G401.6 (cell line): ENCODE measurements around the gene RAB43.
"Not testable (repeated sequence)": the region's sequence is repeated elsewhere in the genome, so short reads cannot be mapped to it uniquely, and the experiment has no call there.

ENCODE experiments used
- FAIRE-seq: peaks from 2 replicates; lab custom pipeline; 2012; peaks lifted over from hg19 to GRCh38; lab: Jason Lieb, UNC

RAB43 gene

DNA sequence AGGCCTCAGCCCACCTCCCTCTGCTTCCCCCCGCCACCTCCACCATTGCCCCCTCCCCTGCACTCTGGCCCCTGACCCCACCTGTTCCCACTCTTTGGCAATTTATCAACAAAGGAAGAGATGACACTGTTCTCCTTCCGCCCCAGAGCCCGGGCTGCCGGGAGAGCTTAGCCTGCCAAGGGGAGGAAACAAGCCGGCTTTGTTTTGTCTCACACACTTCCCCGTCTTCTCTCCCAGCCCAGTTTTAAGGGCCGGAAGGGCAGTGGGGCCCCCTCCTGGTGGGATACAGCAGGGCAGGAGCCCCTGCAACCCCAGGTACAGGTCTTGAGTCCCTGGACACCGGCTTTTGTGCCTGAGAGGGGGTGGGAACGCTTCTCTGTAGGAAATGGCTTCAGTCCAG, 33.7 kb downstream of the RAB43 start:
- FAIRE-seq, result peak; percentile 75

DNA sequence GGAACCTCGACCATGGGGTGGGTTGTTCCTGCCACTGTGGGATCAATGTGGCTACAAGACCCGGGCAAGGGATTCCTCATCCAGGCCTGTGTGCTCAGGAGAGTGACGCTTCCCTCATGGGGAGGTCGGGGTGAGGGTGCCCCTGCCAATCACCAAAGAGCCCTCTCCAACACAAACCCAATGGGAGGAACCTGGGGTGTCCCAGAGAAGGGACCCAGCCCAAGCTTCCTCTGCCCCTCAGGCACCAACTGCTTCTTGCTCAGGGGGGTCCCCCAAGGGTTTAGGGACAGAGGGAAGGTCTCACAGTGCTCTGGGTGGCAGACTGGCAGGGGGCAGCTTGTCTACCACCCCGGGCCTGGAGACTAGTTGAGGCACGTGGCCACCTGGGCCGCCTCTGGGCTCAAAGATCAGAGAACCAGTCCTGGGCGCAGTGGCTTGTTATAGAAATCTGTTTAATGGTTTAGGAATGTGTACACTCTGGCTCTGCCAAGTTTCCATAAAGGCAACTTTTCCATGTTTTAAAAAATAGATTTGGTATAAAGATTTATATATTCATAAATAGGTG, 34.4 kb downstream of the RAB43 start:
- no peak for FAIRE-seq

DNA sequence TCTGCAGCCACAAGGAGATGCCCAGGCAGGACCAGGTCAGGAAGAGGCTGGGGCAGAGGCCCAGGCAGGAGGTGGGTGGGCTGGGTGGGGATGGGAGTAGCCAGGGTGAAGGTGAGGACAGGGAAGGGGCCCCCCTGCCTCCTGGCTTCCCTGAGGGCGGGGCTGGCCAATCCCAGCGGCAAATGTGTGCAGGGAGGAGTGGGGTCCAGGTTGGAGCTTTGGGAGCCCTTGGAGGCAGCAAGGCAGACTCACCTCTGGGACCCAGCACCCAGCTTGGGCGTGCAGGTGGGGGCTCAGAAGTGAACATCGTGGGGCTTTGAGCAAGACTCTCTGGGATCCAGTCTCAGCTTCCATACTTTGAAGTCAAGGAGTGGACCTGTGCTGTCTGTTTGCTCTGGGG, 35.8 kb downstream of the RAB43 start:
- FAIRE-seq, result no peak

DNA sequence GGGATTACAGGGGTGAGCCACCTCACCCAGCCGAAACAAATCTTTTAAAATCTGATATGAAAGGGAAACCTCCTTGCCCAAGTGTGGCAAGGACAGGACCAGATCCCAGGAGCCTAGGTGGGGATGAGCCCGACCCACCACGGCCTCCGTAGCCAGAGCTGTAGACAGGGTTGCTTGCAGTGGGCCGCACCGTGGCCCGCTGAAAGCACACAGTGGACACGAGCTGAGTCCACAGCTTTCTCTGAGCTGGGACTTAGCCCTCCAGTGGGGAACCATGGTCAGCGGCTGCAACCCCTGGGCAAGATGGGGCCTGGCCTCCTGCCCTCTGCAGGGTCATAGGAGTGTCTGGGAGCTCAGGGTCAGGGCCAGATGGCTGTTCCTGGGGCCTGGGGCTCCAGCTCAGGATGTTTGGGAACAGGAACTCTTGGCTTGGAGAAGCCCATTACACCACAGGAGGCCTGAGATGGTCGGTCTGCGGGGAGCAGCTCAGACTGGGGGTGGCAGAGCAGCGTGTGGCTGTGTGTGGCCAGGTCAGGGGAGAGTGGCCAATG, 36.4 kb downstream of the RAB43 start:
- FAIRE-seq, result no peak

DNA sequence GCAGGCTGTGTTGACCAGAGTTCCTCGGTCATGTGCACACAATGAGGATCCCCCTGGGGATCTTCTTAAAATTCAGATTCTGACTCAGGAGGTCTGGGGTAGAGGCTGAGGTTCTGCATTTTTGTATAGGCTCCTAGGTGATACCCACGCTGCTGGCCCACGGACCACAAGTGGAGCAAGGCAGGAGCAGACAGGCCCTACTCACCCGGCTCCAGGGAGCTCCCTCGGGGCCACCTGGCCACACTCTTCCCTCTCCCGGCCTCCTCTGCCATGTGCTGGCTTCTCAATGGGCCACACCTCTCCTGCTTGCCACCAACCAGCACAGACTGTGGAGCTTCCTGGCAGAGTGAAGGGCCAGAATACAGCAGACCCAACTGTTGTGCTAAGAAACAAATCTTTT, 37.1 kb downstream of the RAB43 start:
- no peak for FAIRE-seq

DNA sequence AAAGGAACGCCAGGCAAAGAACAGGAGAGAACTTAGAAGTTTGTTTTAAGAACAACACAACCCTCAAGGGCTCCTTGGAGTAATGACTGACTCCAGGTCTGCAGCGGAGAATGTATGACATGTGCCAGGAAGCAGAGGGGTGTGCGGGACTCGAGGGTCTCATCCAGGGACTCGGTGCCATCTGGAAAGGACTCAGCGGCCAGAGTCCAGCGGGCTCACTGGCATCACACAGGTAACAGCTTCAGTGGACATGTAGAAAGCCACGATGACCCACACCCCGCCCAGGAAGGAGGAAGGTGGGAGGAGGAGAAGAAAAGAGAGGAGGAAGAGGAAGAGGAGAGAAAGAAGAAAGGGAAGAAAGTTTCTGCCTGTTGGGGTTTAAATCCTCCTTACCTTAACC, 39.6 kb downstream of the RAB43 start:
- no peak for FAIRE-seq

DNA sequence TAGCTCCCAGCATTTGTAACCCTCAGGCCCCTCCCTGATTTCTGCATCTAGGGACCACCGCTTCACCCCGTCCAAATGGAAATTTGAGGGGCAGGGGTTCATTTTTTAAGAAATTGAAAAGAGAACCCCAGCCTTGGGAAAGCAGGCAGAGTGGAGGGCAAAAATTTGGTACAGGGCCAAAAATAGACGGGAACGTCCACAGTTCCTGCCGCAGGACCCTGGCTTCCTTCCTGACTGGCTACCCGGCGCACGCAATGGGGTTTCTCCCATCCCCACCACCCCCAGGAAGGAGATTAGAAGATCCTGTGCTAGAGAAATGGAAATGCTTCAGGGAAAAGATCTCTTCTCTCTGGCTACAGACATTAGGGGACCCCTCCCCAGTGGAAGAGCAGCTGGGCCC, 40.1 kb downstream of the RAB43 start:
- FAIRE-seq, result no peak

DNA sequence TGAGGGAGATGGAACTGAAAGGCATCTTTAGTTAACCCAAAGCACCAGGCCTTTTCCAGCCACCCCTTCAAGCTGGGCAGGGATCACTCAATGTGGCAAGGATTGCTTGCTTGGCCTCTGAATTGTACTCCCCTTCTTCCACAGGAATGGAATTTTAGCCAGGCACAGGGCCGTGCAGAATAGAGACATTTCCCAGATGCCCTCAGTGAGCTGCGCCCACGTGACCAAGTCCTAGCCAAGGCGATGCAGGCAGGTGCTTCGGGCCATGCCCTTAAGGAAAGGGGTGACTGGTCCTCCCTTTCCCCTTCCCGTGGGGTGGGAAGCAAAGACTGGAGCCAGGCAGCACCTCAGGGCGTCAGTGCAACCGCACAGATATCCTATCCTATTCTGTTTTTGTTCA, 43.1 kb downstream of the RAB43 start:
- no peak for FAIRE-seq

DNA sequence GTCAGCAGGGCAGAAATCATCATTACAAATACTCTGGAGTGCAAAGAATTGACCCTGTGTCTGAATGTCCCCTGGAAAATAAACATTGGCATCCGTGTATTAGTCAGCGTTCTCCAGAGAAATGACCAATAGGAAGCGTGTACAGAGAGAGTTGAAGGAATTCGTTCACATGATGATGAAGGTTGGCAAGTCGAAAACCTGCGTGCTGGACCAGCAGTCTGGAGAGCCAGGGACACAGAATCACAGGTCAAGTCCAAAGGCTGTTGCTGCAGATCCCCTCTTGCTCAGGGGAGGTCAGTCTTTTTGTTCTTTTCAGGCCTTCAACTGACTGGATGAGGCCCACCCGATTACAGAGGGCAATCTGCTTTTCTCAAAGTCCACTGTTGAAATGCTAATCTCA, 44.4 kb downstream of the RAB43 start:
- FAIRE-seq, result no peak

DNA sequence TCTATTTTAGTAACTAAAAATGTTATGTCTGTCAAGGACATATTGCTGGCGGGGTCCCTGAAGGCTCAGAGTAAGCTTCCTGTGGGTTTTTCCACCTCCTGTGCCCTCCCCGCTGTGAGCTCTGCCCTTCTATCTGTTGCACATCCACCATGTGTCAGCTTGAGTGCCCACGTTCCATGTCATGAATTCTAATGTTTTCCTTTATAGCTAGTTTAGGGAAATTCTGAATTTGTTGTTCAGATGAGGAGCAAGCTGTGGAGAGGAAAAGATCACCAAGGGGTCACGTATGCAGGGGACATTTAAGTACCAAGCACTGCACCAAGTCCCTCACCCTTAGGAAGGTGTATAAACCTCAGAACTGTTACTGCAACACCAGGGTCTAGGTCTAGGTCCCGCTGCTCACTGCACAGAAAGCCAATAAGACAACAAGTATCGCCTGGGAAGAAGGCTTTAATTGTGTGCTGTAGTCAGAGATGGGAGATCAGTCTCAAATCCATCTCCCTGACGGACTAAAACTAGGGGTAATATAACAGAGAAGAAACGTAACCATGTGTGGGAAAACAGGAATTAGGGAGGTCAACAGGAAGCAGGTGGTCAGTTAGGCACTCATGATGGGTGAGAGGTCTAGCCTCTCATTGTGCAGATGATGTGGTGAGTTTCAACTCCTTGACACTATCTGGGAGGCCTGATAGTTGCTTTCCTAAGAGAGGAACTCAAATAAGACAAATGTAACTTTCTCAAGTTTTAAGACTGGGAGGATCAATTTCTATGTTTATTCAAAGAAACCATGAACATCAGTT, 51.3 kb downstream of the RAB43 start:
- no peak for FAIRE-seq

DNA sequence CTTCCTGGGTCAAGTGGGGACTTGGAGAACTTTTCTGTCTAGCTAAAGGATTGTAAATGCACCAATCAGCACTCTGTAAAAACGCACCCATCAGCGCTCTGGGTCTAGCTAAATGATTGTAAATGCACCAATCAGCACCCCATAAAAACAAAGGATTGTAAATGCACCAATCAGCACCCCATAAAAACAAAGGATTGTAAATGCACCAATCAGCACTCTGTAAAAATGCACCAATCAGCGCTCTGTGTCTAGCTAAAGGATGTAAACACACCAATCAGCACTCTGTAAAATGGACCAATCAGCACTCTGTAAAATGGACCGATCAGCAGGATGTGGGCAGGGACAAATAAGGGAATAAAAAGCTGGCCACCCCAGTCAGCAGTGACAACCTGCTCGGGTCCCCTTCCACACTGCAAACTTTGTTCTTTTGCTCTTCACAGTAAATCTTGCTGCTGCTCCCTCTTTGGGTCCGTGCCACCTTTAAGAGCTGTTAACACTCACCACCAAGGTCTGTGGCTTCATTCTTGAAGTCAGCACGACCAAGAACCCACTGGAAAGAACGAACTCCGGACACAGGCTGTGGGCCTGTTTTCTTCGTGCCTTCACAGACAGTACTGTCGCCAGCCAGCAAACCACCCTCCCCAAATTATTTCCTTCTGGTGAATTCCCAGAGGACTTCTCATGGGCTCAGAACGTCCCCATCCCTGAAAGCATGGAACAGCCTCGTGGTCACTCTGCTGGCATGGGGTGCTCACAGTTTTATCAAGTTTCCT, 52.1 kb downstream of the RAB43 start:
- FAIRE-seq, result not testable (repeated sequence)

DNA sequence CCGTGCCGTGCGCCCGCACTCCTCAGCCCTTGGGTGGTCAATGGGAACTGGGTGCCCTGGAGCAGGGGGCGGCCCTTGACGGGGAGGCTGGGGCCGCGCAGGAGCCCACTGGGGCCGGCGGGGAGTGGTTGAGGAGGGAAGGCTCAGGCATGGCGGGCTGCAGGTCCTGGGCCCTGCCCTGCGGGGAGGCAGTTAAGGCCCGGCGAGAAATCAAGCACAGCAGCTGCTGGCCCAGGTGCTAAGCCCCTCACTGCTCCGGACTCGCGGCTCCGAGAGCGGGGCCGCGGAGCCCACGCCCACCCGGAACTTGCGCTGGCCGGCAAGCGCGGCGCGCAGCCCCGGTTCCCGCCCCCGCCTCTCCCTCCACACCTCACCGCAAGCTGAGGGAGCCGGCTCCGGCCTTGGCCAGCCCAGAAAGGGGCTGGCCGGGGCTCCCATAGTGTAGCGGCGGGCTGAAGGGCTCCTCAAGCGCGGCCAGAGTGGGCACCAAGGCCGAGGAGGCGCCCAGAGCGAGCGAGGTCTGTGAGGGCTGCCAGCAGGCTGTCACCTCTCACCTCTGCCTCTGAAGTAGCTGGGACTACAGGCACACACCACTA, 53.2 kb downstream of the RAB43 start:
- no peak for FAIRE-seq

DNA sequence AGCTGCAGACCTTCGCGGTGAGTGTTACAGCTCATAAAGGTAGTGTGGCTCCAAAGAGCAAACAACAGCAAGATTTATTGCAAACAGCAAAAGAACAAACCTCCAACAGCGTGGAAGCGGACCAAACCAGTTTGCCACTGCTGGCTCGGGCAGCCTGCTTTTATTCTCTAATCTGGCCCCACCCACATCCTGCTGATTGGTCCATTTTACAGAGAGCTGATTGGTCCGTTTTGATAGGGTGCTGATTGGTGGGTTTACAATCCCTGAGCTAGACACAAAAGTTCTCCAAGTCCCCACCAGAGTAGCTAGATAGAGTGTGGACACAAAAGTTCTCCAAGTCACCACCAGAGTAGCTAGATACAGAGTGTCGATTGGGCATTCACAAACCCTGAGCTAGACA, 53.9 kb downstream of the RAB43 start:
- FAIRE-seq, result not testable (repeated sequence)

DNA sequence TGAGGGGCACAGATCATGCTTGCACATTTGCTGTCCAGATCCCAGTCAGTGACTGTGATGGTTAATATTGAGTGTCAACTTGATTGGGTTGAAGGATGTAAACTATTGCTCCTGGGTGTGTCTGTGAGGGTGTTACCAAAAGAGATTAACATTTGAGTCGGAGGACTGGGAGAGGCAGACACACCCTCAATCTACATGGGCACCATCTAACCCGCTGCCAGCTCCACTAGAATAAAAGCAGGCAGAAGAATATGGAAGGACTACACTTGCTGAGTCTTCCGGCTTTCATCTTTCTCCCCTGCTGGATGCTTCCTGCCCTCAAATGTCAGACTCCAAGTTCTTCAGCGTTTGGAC, 55.9 kb downstream of the RAB43 start:
- no peak for FAIRE-seq

DNA sequence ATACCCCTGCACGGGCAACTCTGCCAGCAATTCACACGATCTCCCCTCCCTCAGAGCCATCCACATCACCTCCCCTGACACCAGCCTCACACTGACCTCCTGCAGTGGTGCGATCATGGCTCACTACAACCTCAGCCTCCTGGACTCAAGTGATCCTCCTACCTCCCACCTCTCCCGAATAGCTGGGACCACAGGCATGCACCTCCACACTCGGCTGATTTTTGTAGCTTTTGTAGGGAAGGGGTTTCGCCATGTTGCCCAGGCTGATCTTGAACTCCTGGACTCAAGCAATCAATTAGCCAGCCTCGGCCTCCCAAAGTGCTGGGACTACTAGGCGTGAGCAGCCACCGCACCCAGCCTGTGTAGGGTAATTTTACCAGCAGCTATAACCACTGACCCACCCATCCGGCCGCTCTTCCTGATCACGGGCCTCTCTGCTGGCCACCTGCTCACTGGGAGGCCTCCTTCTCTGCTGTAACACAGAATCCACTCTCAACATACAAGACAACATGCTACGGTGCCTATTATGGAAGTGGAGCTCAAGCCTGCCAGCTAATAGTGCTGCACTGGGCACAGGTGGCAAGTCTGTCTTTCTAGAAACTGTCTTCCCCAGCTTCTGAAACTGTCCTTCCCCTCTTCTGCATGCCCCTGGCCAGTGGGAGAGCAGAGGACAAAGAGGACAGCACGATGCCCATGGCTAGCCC, 56.4 kb downstream of the RAB43 start:
- no peak for FAIRE-seq

DNA sequence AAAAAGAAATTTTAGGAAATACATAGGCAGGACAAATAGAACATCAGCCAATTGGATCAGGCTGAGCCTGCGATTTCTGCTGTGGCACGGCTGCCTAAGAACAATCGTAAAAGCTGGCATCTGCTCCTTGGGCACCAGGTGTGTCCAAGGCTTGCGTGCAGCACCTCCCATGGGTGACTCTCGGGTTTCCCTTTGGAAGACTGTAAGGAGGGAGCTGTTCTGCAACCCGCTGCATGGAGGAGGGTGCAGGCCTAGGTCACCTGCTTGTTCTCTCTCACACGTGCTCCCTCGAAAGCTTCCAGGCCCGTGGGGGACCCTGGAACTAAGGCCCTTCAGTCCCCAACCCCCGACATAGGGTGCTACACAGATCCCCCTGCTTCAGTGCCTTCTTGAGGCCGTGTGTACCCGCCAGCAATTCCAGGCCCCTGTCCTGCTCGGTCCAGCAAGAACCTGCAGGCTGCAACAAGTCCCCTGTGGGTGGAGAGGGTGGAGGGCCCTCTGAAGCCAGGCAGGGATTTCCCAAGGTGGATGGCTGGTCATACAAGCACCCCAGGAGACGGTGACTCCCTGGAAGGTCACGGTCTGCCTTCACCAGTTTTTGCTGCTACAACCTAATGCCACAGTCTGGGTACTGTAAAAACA, 57.6 kb downstream of the RAB43 start:
- no peak for FAIRE-seq

DNA sequence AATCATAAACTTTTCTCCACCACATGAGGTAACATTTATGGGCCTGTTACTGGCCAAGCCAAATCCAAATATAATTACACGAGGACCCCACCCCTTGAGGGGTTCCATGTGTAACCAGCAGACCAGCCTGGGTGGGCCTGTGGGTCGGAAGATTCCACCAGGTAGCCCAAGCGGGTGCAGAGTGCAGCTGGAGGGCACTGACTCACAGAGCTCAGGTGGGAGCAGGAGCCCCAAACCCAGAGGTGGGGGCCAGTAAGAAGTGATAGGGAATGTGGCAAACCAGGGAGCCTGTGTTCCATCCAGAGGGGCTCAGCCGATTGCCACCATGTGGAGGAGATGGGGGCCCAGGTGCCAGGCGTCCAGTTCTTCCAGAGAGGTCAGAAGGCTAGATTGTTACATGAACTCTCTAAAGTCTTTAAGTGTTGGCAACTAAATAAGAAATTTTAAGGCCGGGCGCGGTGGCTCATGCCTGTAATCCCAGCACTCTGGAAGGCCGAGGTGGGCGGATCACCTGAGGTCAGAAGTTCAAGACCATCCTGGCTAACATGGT, 58.4 kb downstream of the RAB43 start:
- FAIRE-seq, result no peak

DNA sequence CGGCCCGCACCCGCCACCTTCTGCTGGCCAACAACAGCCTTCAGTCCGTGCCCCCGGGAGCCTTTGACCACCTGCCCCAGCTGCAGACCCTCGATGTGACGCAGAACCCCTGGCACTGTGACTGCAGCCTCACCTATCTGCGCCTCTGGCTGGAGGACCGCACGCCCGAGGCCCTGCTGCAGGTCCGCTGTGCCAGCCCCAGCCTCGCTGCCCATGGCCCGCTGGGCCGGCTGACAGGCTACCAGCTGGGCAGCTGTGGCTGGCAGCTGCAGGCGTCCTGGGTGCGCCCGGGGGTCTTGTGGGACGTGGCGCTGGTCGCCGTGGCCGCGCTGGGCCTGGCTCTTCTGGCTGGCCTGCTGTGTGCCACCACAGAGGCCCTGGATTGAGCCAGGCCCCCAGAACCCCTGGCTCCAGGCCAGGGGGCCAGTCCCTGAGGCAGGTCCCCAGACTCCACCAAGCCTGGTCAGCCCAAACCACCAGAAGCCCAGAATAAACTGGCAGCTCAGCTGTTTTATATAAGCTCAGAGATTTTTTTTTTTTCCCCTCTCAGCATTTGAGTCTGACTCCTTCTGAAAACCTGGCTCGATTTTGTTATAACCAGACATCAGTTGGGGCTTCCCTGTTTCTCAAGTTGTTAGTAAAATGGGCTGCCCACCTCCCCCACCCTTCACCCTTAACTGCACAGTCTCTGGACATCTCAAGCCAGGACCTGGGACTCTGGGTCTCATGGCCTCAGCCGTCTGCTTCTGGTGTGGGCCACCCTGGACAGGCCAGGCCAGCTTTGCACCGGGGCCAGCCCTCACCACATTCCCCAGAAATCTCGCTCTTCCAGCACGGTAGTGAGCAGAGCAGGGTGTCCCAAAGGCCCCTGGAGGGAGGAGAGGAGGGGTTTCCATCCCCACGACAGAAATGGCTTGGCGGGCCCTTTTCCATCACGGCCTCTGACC, 59.4 kb downstream of the RAB43 start:
- no peak for FAIRE-seq

DNA sequence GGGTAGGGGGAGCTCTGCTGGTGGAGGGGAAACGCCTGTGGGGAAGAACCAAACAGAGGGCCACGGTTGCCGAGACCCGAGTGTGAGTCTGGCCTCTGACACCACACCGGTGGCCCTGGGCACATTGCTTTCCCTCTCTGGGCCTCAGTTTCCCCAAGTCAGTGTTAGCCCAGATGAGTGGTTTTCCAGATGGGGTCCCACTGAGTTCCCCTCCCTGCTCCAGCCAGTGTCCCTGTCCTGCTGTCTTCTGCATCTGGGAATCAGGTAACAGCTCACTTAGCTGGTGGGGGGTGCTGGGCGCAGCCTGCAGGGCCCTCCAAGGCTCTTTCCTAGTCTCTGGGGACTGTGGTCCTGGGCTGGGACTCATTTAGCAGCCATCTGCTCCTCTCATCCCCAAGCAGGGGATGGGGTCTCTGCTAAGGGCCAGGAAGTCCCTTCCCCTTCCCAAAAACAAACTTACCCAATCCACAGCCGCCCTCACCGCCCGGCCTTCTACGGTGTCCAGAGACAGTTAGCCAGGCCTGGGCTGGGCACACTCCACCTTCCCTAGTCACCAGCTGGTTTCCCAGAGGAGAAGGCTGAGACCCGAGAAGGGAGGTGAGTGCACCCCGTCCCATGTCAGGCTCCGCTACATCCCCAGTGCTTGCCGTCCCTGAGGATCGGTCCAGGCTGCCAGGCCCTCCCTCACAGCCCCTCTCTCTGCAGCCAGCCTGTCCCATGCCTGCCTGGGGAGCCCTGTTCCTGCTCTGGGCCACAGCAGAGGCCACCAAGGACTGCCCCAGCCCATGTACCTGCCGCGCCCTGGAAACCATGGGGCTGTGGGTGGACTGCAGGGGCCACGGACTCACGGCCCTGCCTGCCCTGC, 60.3 kb downstream of the RAB43 start:
- no peak for FAIRE-seq
